Superior temporal gyrus (tissue), 1 donor: ENCODE results near the gene TYW1.
"Not testable (repeated sequence)": the region's sequence is repeated elsewhere in the genome, so short reads cannot be mapped to it uniquely, and the experiment has no call there.

Source experiments
- DNase-seq: peaks from one replicate; pipeline ENCODE4 v3.0.0-alpha.2; 2016; ENCODE audit errors: extremely low spot score

TYW1 gene

GRCh38 chr7:66994691-66995049 is 2.0 kb upstream of the TYW1 start:
- DNase-seq = peak; percentile 68

- DNase-seq = peak; percentile 99
Observed at GRCh38 chr7:66995050-66995776, 1.4 kb upstream of the TYW1 start, which contains the start of gene SBDS. TSS of gene SBDS (minus strand) at chr7:66995586. CDS start at chr7:66995417, 169 bp downstream.

GRCh38 chr7:67000601-67001258 is 4.1 kb downstream of the TYW1 start:
- DNase-seq = not testable (repeated sequence)

- DNase-seq = not testable (repeated sequence)
Observed at GRCh38 chr7:67004145-67004544, 7.5 kb downstream of the TYW1 start.

GRCh38 chr7:67006965-67007364 is 10.3 kb downstream of the TYW1 start:
- DNase-seq = no peak

- DNase-seq = no peak
Observed at GRCh38 chr7:67008260-67008659, 11.6 kb downstream of the TYW1 start.

GRCh38 chr7:67009677-67010076 is 13.0 kb downstream of the TYW1 start:
- not testable (repeated sequence) for DNase-seq

- not testable (repeated sequence) for DNase-seq
Observed at GRCh38 chr7:67014076-67014622, 17.5 kb downstream of the TYW1 start.

GRCh38 chr7:67017971-67018370 is 21.3 kb downstream of the TYW1 start:
- not testable (repeated sequence) for DNase-seq

- DNase-seq = no peak
Observed at GRCh38 chr7:67018940-67019339, 22.3 kb downstream of the TYW1 start.

- DNase-seq = peak; percentile 38
Observed at GRCh38 chr7:67019562-67020390, 23.1 kb downstream of the TYW1 start.

GRCh38 chr7:67021260-67021659 is 24.6 kb downstream of the TYW1 start:
- no peak for DNase-seq

GRCh38 chr7:67022511-67022910 is 25.9 kb downstream of the TYW1 start:
- DNase-seq = peak; percentile 44

GRCh38 chr7:67025459-67025858 is 28.8 kb downstream of the TYW1 start:
- DNase-seq = not testable (repeated sequence)

- not testable (repeated sequence) for DNase-seq
Observed at GRCh38 chr7:67031685-67032084, 35.1 kb downstream of the TYW1 start.

GRCh38 chr7:67033251-67033650 is 36.6 kb downstream of the TYW1 start:
- no peak for DNase-seq

- DNase-seq = peak; percentile 66
Observed at GRCh38 chr7:67036432-67037395, 40.1 kb downstream of the TYW1 start.

GRCh38 chr7:67040832-67041231 is 44.2 kb downstream of the TYW1 start:
- not testable (repeated sequence) for DNase-seq

- DNase-seq = peak; percentile 85
Observed at GRCh38 chr7:67042781-67043558, 46.3 kb downstream of the TYW1 start.

GRCh38 chr7:67043559-67043930 is 46.9 kb downstream of the TYW1 start:
- not testable (repeated sequence) for DNase-seq
